Measurements from ENCODE around the gene SCLT1. TPM values are rescaled to one million over a fixed set of nuclear protein-coding genes. Genes with fewer than 3 reads are reported as not detected.

The SCLT1 gene
- total and polyA plus RNA-seq, 2 donors (not counting 1 experiment from before 2014, with no cell fraction given), result 3.5 to 27.2 TPM

DNA sequence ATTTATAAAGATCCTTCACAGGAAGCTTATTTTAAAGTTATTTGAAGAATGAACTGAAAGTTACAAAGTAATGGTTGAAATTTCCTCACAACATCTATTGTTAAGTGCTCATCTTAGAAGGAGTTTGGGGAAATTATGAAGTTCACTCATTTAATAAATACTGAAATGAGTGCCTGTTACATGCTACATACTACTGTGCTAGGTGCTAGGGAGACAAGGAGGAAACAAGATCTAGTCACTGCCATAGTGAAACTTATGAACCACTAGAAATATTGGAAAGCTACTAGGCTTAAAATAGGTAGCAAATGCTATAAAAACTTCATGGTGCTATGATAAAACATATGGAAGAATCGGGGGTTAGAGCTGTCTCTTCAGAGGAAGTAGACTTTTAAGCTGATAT is 186.8 kb downstream of the SCLT1 start:
- Histone ChIP-seq H4K20me1 (ENCODE audit: control insufficient read depth, insufficient read depth, low read length, poor library complexity, severe bottlenecking) (no peaks in the 10 kb centered on the region), H3K9ac (ENCODE audit: low read length) (no peak overlapping the region), H3K9me3 (ENCODE audit: control extremely low read depth in 1 of 3, control insufficient read depth in 2 of 3, insufficient read depth in 1 of 3, low read length in 2 of 3) (no peaks in the 10 kb centered on the region), H3K79me2 (ENCODE audit: control insufficient read depth, insufficient read depth, low read length) (no peaks in the 10 kb centered on the region), H3K36me3 (replicated peaks in 1 of 2; ENCODE audit: control extremely low read depth in 1 of 2, control insufficient read depth in 1 of 2, extremely low read depth in 1 of 2, insufficient read depth in 2 of 2, low read length in 1 of 2) (no peaks in the 10 kb centered on the region), H2AFZ (ENCODE audit: insufficient read depth, low read depth, low read length, poor library complexity, severe bottlenecking) (no peak overlapping the region), H3K4me3 (ENCODE audit: control extremely low read depth in 1 of 5, extremely low read depth in 1 of 5, insufficient read depth in 1 of 5, low read depth in 2 of 5, low read length in 4 of 5) (no peak overlapping the region), H3K4me1 (ENCODE audit: control insufficient read depth in 2 of 2, insufficient read depth in 2 of 2, low read length in 2 of 2) (no peaks in the 10 kb centered on the region), H3K27me3 (replicated peaks in 1 of 4; ENCODE audit: control extremely low read depth in 1 of 4, control insufficient read depth in 3 of 4, insufficient read depth in 4 of 4, low read length in 3 of 4) (no peaks in the 10 kb centered on the region), H3K27ac (ENCODE audit: low read length in 2 of 2) (no peak overlapping the region), H3K4me2 (replicated peaks; ENCODE audit: low read depth, low read length, poor library complexity, severe bottlenecking) (no peak overlapping the region)
- no peak for ATAC-seq (ENCODE audit: low read depth)
- POLR2A ChIA-PET, result no interaction called here
- CTCF ChIA-PET, result no interaction called here
- WGBS (ENCODE audit: insufficient coverage), result 100% methylated on average over 1 of the region's 1 CpG
- H3K27ac Mint-ChIP-seq, result no peak overlapping the region
- no peaks in the 10 kb centered on the region for H3K4me1 Mint-ChIP-seq
- no peak overlapping the region for H3K4me3 Mint-ChIP-seq
- intact Hi-C loops (cut with micrococcal nuclease), result no loop called here
- H3K27me3 Mint-ChIP-seq, result no peaks in the 10 kb centered on the region
- TF ChIP-seq EZH2 (IDR thresholded peaks at IDR 0.05; ENCODE audit: borderline replicate concordance, insufficient read depth, low read depth, low read length, poor library complexity, severe bottlenecking), result no peak
- TF ChIP-seq, protein P1, sequence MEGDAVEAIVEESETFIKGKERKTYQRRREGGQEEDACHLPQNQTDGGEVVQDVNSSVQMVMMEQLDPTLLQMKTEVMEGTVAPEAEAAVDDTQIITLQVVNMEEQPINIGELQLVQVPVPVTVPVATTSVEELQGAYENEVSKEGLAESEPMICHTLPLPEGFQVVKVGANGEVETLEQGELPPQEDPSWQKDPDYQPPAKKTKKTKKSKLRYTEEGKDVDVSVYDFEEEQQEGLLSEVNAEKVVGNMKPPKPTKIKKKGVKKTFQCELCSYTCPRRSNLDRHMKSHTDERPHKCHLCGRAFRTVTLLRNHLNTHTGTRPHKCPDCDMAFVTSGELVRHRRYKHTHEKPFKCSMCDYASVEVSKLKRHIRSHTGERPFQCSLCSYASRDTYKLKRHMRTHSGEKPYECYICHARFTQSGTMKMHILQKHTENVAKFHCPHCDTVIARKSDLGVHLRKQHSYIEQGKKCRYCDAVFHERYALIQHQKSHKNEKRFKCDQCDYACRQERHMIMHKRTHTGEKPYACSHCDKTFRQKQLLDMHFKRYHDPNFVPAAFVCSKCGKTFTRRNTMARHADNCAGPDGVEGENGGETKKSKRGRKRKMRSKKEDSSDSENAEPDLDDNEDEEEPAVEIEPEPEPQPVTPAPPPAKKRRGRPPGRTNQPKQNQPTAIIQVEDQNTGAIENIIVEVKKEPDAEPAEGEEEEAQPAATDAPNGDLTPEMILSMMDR (IDR thresholded peaks at IDR 0.05), result no peak
- DNase-seq, result no peak
- H3K9me3 Mint-ChIP-seq (ENCODE audit: insufficient read depth), result no peaks in the 10 kb centered on the region

DNA sequence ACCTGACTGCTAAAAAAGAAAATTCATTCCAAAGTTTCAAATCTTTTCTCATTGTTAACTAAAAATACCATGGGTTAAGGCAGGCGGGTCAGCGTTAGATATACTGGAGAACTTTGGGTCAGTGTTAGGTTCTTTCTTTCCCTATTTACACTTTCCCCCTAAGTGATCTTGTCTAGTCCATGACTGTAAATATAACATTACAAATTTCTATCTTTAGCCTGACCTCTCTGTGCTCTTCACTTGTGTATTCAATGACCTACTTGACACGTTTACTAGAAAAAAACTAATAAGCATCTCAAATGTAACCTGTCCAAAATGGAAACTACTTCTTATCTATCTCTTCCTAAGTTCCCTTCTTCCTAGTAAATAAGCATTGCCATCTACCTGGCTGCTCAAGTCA is 188.5 kb downstream of the SCLT1 start:
- WGBS (ENCODE audit: insufficient coverage), result 100% methylated on average over 2 of the region's 3 CpGs
- Histone ChIP-seq H4K20me1 (ENCODE audit: control insufficient read depth, insufficient read depth, low read length, poor library complexity, severe bottlenecking) (no peaks in the 10 kb centered on the region), H3K4me1 (ENCODE audit: control insufficient read depth in 2 of 2, insufficient read depth in 2 of 2, low read length in 2 of 2) (no peaks in the 10 kb centered on the region), H3K79me2 (ENCODE audit: control insufficient read depth, insufficient read depth, low read length) (no peaks in the 10 kb centered on the region), H3K4me3 (ENCODE audit: control extremely low read depth in 1 of 5, extremely low read depth in 1 of 5, insufficient read depth in 1 of 5, low read depth in 2 of 5, low read length in 4 of 5) (no peak overlapping the region), H3K9me3 (ENCODE audit: control extremely low read depth in 1 of 3, control insufficient read depth in 2 of 3, insufficient read depth in 1 of 3, low read length in 2 of 3) (no peaks in the 10 kb centered on the region), H3K27me3 (replicated peaks in 1 of 4; ENCODE audit: control extremely low read depth in 1 of 4, control insufficient read depth in 3 of 4, insufficient read depth in 4 of 4, low read length in 3 of 4) (no peaks in the 10 kb centered on the region), H2AFZ (ENCODE audit: insufficient read depth, low read depth, low read length, poor library complexity, severe bottlenecking) (no peak overlapping the region), H3K9ac (ENCODE audit: low read length) (no peak overlapping the region), H3K36me3 (replicated peaks in 1 of 2; ENCODE audit: control extremely low read depth in 1 of 2, control insufficient read depth in 1 of 2, extremely low read depth in 1 of 2, insufficient read depth in 2 of 2, low read length in 1 of 2) (no peaks in the 10 kb centered on the region), H3K27ac (ENCODE audit: low read length in 2 of 2) (no peak overlapping the region), H3K4me2 (replicated peaks; ENCODE audit: low read depth, low read length, poor library complexity, severe bottlenecking) (no peak overlapping the region)
- TF ChIP-seq EZH2 (IDR thresholded peaks at IDR 0.05; ENCODE audit: borderline replicate concordance, insufficient read depth, low read depth, low read length, poor library complexity, severe bottlenecking), result no peak
- TF ChIP-seq, protein P1 (IDR thresholded peaks at IDR 0.05), result no peak
- no peak overlapping the region for H3K4me3 Mint-ChIP-seq
- ATAC-seq (ENCODE audit: low read depth), result no peak
- CTCF ChIA-PET, result no interaction called here
- no peaks in the 10 kb centered on the region for H3K9me3 Mint-ChIP-seq (ENCODE audit: insufficient read depth)
- POLR2A ChIA-PET, result no interaction called here
- no peaks in the 10 kb centered on the region for H3K27me3 Mint-ChIP-seq
- intact Hi-C loops (cut with micrococcal nuclease), result no loop called here
- DNase-seq, result no peak
- no peaks in the 10 kb centered on the region for H3K4me1 Mint-ChIP-seq
- no peak overlapping the region for H3K27ac Mint-ChIP-seq

Data from B cell (primary cell).